Left forelimb (tissue), 1 donor: ENCODE results near the gene KCNA5.

Source experiments
- DNase-seq: peaks from one replicate; pipeline ENCODE4 v3.0.0-alpha.2; 2018; ENCODE audit warnings: low spot score

Gene KCNA5

DNA sequence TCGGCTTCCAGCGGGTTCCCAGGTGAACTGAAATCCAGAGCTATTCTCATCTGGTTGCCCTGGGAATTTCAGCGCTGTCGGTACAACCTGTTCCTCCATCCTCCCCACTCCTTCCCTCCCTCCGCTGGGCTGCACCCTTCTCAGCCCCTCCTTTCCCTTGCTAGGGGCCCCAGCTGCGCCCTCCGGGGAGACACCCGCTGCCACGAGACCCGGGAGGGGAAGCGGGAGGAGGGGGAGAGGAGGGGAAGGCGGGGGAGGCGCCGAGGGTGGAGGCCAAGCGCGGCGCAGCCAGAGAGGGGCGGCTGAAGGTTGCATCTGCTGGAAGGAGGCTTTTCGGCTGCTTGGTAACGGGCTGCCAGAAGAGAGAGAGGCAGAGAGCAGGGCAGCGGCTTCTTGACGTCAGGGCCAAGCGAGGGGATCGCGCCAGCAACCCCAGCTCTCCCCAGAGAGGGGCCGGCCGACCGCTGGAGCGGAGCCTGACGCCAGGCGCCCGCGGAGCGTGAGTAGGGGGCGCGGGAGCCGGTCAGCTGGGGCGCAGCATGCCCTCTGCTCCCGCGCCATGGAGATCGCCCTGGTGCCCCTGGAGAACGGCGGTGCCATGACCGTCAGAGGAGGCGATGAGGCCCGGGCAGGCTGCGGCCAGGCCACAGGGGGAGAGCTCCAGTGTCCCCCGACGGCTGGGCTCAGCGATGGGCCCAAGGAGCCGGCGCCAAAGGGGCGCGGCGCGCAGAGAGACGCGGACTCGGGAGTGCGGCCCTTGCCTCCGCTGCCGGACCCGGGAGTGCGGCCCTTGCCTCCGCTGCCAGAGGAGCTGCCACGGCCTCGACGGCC is at the start of gene KCNA5:
Gene KCNA5, plus strand, starts transcription at position 291 of the 831 bp plus-strand sequence. Its CDS starts 269 bp downstream, at position 560.
- peak; percentile 74 for DNase-seq

DNA sequence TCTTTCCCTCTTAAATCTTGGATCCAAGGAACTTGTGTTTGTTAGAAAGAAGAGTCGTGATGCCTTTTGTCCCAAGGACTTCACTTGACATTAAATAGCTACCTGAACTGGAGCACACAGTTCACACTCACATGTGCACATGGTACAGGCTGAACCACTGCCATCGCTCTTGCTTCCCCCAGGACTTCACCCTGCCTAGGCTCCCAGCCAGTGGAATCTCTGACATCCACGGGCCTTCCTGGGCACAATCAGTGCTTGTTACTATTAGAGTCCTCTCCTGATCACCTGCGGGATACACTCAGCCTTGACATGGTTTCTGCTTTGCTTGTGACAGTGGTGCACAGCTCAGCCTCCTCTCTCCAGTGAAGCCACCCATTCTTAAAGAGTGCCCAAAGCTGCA is 49.1 kb upstream of the KCNA5 start:
- DNase-seq = no peak

DNA sequence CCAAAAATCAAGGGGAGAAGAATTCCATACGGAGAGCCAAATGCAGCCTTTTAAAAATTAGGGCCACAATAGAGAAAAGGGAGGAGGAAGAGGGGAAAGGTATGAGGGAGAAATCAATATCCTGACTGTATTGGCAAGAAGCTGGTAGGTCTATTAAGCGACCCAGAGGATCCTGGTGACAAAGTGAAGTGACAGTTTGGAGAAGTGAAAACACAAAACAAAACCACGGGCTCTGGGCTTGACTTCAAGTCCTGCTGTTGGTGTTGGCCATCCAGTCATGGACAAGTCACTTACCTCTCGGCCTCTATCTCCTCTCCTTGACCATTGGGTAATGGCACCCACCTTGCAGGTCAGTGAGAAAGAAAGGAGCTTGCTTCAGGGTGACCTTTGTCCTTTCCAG is 47.0 kb upstream of the KCNA5 start:
- DNase-seq = no peak

DNA sequence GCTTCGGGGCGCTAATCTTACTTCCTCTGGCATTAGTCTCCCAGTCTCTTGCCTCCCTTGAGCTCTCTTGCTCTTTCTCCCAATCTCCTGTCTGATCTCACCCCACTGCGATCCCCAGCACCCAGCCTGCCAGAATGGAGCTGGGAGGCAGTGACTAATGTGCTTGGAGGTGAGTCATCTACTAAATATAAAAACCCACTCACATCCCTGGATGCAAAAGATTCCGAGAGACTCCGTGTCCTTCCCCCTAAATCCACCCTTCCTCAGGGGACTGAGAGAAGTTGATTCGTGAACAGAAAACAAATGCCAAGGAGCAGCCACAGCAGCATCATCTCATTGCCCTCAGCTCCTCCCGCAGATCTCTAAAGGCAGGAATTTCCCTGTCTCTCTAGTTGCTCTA is 45.7 kb upstream of the KCNA5 start:
- no peak for DNase-seq

DNA sequence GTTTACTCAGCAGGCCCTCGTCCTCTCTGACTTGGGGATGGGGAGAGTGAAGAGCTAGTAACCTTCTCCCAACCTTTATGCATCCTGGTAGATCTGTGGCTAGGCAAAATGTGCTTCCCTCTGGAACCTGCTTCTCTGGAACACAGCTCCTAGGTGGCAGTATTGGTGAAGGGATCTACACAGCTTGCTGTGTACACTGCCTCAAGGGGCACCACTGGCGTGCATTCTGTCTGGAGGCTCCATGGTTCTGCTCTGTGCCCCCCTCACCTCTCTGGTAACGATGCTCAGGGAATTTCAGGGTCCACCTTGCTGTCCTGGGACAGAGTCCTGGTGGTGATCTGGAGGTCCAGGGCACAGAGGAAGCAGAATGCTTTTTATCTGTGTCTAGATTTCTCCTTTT is 43.5 kb upstream of the KCNA5 start:
- no peak for DNase-seq

DNA sequence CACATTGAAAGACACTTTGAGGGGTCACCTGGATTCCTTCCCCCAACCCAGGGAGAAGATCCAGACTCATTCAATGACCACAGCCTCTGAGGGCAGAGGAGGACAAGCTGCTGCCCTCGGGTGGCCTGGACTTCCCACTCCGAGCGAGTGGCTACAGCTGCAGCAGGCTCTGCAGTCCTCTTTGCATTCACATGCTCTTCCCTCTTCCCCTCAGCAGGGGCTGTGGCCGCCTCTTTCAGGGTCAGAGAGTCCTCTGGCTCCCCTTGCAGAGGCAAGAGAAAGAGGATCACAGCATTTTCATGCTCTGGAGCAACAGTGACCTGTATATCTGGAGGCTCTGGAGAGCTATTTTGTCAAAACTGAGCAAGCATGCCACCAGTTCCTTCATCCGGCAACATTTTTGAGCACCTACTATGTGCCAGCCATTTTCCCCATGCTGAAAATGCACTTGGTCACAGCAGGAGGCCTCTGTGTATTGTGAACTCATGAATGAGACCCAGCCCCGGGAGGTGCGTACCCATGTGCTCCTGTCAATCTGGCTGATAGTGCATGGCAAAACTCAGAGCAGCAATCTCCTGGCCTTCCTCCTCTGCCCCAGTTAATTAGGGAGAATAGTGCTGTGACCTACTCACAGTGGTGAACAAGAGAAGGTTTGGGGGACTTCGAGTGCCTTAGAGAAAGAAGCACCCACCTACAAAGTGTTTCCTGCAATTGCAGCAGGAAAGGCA is 42.9 kb upstream of the KCNA5 start:
- DNase-seq = no peak

DNA sequence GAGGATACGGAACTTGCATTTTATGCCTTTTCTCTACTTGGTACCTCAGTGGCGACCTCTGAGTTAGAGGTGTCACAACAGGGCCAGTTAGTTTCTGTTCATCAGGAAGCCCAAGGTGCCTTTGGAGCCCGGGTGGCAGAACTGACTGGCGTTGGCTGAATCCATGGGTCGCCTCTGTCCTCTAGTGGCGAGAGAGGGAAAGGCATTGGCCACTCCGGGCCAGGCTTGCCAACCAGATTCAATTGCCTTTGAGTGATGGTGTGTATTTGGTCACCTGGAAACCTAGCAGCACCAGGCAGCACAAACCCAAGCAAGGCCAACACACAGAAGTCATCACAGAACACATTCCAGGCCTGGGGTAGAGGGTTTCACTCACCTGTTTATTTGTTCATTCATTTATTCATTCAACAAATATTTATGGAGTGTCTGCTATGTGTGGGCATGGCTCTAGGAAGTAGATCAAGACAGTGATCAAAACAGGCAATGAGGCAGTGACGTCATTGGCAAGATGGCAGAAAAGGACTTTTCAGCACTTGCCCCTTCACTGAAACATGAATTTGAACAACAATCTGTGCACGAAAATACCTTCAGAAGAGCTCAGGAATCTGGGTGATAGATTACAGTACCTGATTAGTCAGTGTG is 40.5 kb upstream of the KCNA5 start:
- no peak for DNase-seq

DNA sequence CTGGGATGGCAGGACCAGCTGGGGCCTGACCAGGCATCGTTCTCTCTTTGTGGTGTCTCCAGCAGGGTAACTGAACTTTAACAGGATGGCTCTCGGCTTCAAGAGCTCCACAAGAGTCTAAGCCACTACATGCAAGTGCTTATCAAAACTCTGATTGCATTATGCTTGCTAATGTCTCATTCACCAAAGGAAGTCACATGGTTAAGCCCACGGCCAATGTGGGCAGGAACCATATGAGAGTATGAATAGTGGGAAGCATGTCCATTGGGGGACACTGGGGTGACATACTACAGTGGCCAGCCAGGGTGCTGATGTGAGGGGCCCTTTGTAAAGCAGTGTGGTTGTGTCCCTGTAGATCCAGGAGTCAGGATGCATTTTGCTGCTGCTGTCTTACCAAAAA is 35.0 kb upstream of the KCNA5 start:
- no peak for DNase-seq

DNA sequence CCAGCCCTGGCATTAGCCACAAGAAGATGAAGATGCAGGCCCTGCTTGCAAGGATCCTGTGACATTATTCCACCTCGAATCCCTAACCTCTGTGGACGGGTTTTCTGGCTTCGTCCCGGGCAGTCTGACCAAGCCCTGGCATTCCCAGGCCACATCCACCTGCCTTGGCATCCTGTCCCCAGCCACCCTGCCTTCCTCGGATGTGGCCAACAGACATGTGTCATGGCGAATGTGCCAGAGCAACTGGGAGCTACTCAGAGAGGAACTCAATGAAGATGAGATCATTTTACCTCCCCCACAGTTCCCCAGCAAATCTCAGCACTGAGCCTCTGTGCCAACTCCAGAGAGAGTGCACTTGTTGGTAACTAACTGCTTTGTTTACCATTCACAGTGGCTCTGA is 33.5 kb upstream of the KCNA5 start:
- DNase-seq = no peak

DNA sequence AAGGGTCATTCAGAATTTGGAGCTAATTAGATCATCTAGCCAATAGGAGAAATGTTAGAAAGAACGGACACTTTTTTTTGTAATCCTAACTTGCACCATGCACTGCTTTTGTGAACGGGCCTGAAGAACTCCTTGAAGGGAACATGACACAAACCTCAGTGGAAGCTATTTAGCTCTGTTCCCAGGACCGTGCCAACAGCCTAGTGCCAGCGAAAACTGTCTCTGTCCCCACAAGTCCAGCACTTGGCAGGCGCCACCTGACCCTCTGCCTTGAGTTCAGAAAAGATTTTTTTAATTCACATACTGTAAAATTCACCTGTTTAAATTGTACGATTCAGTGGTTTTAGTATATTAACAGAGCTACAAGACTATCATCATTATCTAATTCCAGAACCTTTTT is 31.3 kb upstream of the KCNA5 start:
- DNase-seq = no peak

DNA sequence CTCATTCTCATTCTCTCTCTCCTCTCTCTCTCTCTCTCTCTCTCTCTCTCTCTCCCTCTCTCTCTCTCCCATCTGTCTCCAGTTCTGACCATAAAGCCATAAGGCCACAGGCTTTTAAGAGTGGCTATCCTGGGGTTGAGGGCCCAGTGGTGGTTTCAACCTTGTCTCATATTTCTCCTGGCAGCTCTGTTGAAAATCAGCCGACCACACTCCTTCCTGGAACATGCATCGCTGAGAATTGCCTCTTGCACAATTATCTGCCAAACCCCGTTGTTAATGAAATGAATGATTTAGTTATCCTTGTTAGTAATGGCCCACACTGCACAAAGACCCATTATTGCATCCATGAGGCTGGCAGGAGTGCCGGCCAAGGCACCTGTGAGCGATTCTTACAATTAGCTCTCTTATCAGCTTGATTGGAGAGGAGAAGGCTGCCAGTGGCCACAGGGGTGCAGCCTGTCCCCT is 30.4 kb upstream of the KCNA5 start:
- DNase-seq = no peak

DNA sequence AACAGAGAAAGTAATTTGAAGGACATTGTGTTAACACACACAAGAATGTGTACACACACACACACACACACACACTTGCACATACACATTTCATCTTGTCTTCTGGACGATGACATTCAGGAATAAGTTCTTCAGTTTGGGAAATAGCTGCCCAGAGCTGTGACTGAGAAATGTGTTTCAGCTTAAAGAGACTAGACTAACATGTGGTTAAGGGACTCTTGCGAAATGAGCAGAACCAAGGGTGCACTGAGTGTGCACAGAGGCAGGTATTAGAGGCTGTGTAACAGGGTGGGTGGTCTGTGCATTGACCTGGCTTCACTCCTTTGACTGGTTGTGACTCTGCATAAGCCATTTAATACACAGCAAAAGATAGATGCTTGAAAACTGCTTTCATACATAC is 29.4 kb upstream of the KCNA5 start:
- DNase-seq = no peak

DNA sequence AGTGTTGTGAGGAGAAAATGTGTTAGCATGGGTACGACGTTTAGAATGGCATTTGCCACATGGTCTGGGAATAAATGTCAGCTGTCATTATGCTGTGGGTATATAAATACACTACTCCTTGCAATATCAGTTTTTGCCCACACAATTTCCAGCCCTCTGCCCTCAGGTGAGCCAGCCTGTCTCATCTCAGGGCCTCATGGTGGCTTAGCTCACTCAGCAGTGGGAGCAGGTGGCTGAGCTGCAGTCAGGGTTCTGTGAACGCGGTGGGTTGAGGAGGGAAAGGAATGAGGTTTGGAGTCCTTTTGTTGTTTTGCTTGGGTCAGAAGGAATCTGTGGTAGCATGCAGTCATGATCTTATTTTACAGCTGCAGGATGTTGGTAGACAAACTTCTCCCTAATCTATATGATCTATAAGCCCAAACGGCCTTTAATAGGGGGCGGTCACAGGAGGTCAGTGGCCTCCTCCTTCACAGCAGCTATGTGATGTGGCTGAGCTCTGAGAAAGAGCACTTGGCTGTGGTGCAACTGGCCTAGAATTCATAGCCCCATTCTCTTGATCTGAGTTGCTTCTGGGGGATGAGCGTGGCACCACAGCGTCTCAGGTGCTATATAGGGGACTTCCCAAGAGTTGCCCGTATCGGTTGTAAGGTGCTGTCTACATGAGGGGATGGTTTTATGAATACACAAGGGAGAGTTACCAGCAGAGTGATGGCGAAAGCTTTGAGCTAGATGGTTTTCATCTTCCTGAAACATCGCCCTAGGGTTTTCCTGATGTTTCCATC is 27.8 kb upstream of the KCNA5 start:
- no peak for DNase-seq

DNA sequence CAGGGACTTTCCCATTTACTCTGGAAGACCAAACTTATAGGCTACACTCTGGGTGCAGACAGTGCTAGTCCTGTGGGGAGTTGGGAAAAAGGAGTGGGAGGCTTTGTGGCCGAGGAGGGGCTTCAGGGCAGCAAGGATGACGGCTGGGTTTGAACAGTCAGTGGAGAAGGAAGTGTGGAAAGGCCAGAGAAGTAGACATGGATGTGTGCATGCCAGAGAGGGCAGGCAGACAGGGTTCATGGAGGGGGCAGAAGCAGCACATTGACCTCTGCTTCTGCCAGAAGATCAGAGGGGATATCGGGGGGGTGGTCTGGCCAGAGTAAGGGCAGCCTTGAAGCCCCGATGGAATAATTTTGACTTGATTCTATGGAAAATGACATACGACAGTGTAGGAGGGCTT is 27.2 kb upstream of the KCNA5 start:
- no peak for DNase-seq

DNA sequence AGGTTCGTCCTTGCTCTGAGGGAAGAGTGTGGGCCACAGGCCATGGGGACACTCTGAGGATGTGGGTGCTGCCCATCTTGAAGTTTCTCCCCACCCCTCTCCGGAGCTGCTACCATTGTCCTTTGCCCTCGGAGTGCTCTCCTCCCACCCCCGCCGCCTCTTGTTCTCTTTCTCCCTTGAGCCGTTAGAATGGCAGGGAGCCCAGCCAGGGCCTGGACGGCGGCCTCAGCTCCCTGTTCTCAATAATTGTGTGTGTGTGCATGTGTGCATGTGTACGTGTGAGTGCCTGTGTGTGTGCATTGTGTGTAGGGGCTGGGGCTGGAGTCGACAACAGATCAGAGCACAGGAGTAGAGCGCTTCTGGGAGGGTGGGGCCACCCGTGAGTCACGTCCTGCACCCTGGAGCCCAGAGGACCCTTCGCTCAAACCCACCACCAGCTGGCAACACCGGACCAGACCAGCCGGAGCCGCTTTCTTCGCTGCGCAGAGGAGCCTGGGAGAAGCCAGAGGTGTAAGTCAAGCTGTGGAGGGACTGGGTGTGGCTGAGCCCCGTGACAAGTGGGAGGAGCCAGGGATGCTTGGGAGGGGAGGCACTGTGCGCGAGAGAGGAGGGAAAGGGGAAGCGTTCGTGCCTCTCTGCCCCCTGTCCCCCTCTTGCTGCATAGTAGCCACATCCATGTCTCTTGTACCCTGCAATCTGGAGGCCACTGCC is 25.9 kb upstream of the KCNA5 start:
- no peak for DNase-seq

DNA sequence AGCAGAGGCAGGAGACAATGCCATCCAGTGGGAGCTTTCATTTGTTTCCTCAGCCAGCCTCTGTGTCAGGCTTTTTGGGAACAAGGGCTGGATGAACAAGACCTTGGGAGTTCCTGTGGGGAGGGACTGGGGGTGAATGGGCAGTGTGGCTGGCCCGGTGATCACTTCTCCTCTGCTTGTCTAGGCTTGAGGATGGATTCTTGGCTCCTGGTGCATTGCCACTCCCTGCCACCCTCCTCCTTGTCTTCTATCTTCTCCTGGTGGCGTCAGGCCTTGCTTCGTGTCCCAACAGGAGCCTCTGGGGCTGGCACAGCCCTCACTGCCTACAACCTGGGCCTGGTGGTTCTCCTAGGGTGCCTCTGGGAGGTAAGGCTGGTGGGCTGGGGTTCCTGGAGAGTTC is 25.0 kb upstream of the KCNA5 start:
- no peak for DNase-seq

DNA sequence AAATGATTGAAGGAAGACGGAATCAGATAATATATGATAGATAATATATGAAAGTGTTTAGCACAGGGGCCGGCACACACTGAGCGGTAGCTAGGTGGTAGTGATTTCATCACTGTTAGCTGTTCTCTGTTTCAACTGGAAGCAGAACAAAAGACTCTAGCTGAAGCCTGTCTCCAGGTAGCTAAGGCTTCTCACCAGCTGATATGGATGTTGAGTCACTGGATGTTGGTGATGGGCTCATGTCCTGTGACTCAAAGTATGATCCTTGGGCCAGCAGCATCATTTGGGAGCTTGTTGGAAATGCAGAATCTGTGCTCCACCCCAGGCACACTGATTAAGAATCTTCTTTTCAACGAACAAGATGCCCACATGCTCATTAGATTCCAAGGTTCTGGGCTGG is 21.7 kb upstream of the KCNA5 start:
- no peak for DNase-seq

DNA sequence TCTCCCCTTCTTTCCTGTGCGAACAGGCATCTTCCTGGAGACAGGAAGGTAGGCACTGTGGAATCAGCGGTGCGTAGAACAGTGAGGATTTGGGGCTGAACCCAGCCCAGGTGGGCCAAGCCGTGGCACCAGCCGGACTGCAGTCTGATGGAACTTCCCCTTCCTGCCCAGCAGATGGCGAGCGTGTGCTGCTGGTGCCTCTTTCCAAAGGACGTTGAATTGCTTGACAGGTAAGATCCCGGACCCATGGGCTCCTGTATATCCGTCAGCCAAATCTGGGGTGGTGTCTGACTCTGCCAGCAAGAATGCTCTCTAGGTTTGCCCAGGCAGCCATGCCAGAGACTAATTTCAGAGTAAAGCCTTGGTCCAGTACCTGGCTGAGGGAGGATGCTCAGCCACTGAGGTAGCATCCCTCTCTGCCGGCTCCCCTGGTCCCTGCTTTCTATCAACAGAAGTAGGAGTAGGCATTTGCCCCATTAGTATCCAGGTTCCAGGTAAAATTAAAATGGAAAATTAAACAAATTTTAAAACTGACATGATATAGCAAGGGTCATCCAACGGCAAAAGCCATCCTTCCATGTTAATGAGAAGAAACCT is 21.1 kb upstream of the KCNA5 start:
- no peak for DNase-seq

DNA sequence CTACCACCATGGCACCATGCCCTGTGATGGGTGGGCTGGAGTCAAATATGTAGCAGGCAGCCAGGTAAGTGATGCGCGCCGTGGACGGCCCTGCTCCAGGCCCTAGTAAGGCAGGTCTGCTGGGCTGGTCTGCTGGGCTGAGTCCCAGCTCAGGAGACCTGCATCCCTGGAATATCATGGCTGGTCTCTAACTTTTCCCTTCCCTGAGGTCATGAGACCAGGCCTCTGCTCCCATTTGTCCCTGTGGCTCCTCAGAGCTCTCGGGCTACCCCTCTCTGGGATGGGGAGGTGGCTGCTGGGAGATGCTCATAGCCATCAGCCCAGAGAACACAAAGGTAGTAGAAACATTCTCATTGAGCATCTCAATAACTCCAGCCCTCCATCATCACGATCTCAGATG is 19.8 kb upstream of the KCNA5 start:
- DNase-seq = no peak

DNA sequence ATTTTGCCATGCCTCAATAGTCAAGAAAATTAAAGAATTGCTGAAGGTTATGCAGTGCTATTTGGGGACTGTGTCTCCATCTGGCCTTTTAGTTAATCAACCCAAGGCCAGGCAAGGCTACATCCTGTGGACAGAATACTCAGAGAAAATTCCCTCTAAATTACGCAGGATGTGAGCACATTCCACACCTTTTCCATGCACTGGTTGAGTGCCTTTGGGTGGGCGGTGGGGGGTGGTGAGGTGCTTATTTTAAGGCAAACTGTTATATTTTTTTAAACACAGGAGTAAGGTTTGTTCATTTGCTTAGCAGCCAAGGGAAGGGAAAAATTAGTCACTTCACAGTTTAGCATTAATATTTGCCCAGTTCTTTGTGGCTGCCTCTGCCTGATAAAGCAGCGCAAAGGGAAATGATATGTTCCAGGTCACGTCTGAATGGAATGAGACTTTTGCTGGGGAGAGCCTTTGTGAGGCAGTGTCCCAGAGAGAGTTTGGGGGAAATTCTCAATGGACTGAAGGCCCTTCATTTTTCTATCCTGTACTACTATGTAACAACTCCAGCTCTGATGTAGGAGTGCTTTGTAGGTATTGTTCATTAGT is 17.2 kb upstream of the KCNA5 start:
- DNase-seq = no peak
